ENCODE results near the gene OSGEP. TPM values are rescaled to one million over a fixed set of nuclear protein-coding genes. Genes with fewer than 3 reads are reported as not detected.

Gene OSGEP
- total RNA-seq, 1 experiment from 2014 or later, result 21.8 TPM

GRCh38 chr14:20440465-20440864 lies 14.1 kb downstream of the OSGEP start:
- Histone ChIP-seq H3K4me1 (ENCODE audit: control insufficient read depth in 1 of 2, insufficient read depth in 2 of 2, low read length in 2 of 2) (peaks cover 2 to 7% of the 10 kb centered on the region in 2 experiments; a peak in 2 of 4 replicates), H3K4me3 (replicated peaks in 1 of 2; ENCODE audit: low read depth in 1 of 2, low read length in 2 of 2) (no peak overlapping the region), H4K20me1 (ENCODE audit: insufficient read depth) (no peaks in the 10 kb centered on the region), H3K4me2 (ENCODE audit: low read length) (no peak overlapping the region), H3K79me2 (ENCODE audit: insufficient read depth, low read length) (no peaks in the 10 kb centered on the region), H3K9me3 (ENCODE audit: control insufficient read depth in 1 of 2, insufficient read depth in 1 of 2, low read depth in 1 of 2, low read length in 2 of 2) (no peaks in the 10 kb centered on the region), H2AFZ (ENCODE audit: low read depth, low read length, poor library complexity, severe bottlenecking) (no peak overlapping the region), H3K27me3 (ENCODE audit: insufficient read depth, low read length) (no peaks in the 10 kb centered on the region), H3K27ac (ENCODE audit: low read depth, low read length) (no peak overlapping the region), H3K9ac (ENCODE audit: low read length) (no peak overlapping the region), H3K9me2 (ENCODE audit: insufficient read depth) (no peaks in the 10 kb centered on the region), H3K36me3 (ENCODE audit: control insufficient read depth in 1 of 2, insufficient read depth in 2 of 2, low read length in 2 of 2) (0 out of 4 replicates have a peak, but pooled peaks cover 0 to 2% of the 10 kb centered on the region in 2 experiments)
- CTCF ChIA-PET, result no interaction called here
- no peak for DNase-seq (ENCODE audit: low read depth, low spot score)
- no peak for ATAC-seq
- no peak for TF ChIP-seq YY1 (IDR thresholded peaks at IDR 0.05; ENCODE audit: extremely low read depth, insufficient replicate concordance, low read depth, low read length)
- no peak for TF ChIP-seq SIN3A (IDR thresholded peaks at IDR 0.05; ENCODE audit: low read depth)
- no peak for TF ChIP-seq ZNF274 (IDR thresholded peaks at IDR 0.05; ENCODE audit: low read depth, low read length)
- TF ChIP-seq CTCF (IDR thresholded peaks at IDR 0.05 in 2 of 3, conservative IDR thresholded peaks at IDR 0.05 in 1 of 3; ENCODE audit: borderline replicate concordance in 1 of 3, insufficient read depth in 1 of 3, low read depth in 2 of 3, low read length in 2 of 3), result no peak
- TF ChIP-seq POLR2AphosphoS5 (IDR thresholded peaks at IDR 0.05; ENCODE audit: low read depth, low read length), result no peak
- no peak for TF ChIP-seq RAD21 (IDR thresholded peaks at IDR 0.05; ENCODE audit: low read depth)
- TF ChIP-seq FOSL1 (IDR thresholded peaks at IDR 0.05; ENCODE audit: low read depth), result no peak
- TF ChIP-seq EGR1 (IDR thresholded peaks at IDR 0.05; ENCODE audit: low read depth), result no peak
- TF ChIP-seq ELF1 (IDR thresholded peaks at IDR 0.05; ENCODE audit: borderline replicate concordance, low read depth), result no peak
- TF ChIP-seq ZFX (IDR thresholded peaks at IDR 0.05), result no peak
- TF ChIP-seq JUND (IDR thresholded peaks at IDR 0.05), result no peak
- no peak for TF ChIP-seq MAX (IDR thresholded peaks at IDR 0.05)
- no peak for TF ChIP-seq SRF (IDR thresholded peaks at IDR 0.05; ENCODE audit: low read depth)
- TF ChIP-seq SP1 (IDR thresholded peaks at IDR 0.05; ENCODE audit: low read depth), result no peak
- no peak for TF ChIP-seq EZH2phosphoT487 (IDR thresholded peaks at IDR 0.05; ENCODE audit: borderline replicate concordance)
- TF ChIP-seq ZBTB33 (IDR thresholded peaks at IDR 0.05; ENCODE audit: extremely low read depth, insufficient replicate concordance, low read length), result no peak
- TF ChIP-seq REST (IDR thresholded peaks at IDR 0.05; ENCODE audit: low read depth), result no peak
- intact Hi-C loops (cut with micrococcal nuclease), result no loop called here
- RAD21 ChIA-PET (ENCODE audit: low non-redundant PET in 1 of 2, low total read pairs in 2 of 2, uncharacterized antibody in 2 of 2, unreplicated experiment in 2 of 2), result no interaction called here
- no TSS peak for BruUV-seq (replicated peaks)
- POLR2A ChIA-PET, result no interaction called here

Measured in HCT116 (cell line).